Progenitor cell of endocrine pancreas (in vitro differentiated cells): Measurements from ENCODE around the gene FYN. TPM values are rescaled to one million over a fixed set of nuclear protein-coding genes. Genes with fewer than 3 reads are reported as not detected.

Source experiments
- DNase-seq: peaks from one replicate; pipeline ENCODE4 v3.0.0; 2021; ENCODE audit warnings: low spot score; ENCODE audit not compliant: unreplicated experiment
- H3K27ac Mint-ChIP-seq: 2 replicates; pipeline ENCODE4 v1.8.0; 2021; ENCODE audit warnings: mild to moderate bottlenecking, moderate library complexity, mixed read lengths
- H3K27me3 Mint-ChIP-seq: 2 replicates; pipeline ENCODE4 v1.8.0; 2021; ENCODE audit warnings: mixed read lengths
- H3K36me3 Mint-ChIP-seq: 2 replicates; pipeline ENCODE4 v1.8.0; 2022; ENCODE audit warnings: mixed read lengths; ENCODE audit not compliant: insufficient read depth
- H3K4me1 Mint-ChIP-seq: 2 replicates; pipeline ENCODE4 v1.8.0; 2021; ENCODE audit warnings: low read depth, mixed read lengths
- H3K4me3 Mint-ChIP-seq: 2 replicates; pipeline ENCODE4 v1.8.0; 2021; ENCODE audit warnings: low read depth, mild to moderate bottlenecking, moderate library complexity, mixed read lengths
- H3K9me3 Mint-ChIP-seq: 2 replicates; pipeline ENCODE4 v1.8.0; 2021; ENCODE audit warnings: low read depth, mixed read lengths
- CTCF ChIP-seq: fragments of 200-600 bp; sonication (generic); IDR thresholded peaks from one replicate; pipeline ENCODE4 v1.5.0; 2021; ENCODE audit warnings: antibody characterized with exemption, mild to moderate bottlenecking; ENCODE audit not compliant: unreplicated experiment
- total RNA-seq: library from RNA; stranded (reverse); gene quantifications from 2 replicates; pipeline ENCODE4 v1.2.1, GENCODE V29; 2021

FYN gene
- total RNA-seq, 1 donor from 2014 or later = 169 TPM

DNA sequence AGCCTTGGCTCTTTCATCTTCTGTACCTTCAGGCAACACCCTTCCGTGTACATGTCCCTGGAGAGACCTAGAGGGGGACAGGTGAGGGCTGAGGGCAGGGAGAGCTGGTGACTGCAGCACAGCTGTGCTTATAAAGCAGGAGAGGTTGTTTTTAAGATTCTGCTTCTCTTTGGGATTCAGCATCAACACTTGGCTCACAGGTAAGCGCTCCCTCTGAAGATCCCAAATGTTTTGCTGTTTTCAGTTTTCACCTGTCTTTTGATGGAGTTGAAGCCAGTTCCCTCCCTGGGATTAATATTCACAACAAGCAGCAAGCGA, 248.2 kb downstream of the FYN start:
- no peak for TF ChIP-seq CTCF
- H3K4me3 Mint-ChIP-seq = no peak overlapping the region
- DNase-seq = no peak
- no peaks in the 10 kb centered on the region for H3K9me3 Mint-ChIP-seq
- H3K36me3 Mint-ChIP-seq = no peaks in the 10 kb centered on the region
- H3K4me1 Mint-ChIP-seq = peaks cover 3% of the 10 kb centered on the region
- H3K27ac Mint-ChIP-seq = no peak overlapping the region
- H3K27me3 Mint-ChIP-seq = peaks cover 13% of the 10 kb centered on the region

- no peak for DNase-seq
- Mint-ChIP-seq H3K27me3 (peaks cover 13% of the 10 kb centered on the region), H3K4me3 (no peak overlapping the region), H3K4me1 (peaks cover 3% of the 10 kb centered on the region), H3K9me3 (no peaks in the 10 kb centered on the region), H3K36me3 (no peaks in the 10 kb centered on the region), H3K27ac (no peak overlapping the region)
- TF ChIP-seq CTCF = no peak
Measured at GRCh38 chr6:111624401-111625098, 248.7 kb downstream of the FYN start.

DNA sequence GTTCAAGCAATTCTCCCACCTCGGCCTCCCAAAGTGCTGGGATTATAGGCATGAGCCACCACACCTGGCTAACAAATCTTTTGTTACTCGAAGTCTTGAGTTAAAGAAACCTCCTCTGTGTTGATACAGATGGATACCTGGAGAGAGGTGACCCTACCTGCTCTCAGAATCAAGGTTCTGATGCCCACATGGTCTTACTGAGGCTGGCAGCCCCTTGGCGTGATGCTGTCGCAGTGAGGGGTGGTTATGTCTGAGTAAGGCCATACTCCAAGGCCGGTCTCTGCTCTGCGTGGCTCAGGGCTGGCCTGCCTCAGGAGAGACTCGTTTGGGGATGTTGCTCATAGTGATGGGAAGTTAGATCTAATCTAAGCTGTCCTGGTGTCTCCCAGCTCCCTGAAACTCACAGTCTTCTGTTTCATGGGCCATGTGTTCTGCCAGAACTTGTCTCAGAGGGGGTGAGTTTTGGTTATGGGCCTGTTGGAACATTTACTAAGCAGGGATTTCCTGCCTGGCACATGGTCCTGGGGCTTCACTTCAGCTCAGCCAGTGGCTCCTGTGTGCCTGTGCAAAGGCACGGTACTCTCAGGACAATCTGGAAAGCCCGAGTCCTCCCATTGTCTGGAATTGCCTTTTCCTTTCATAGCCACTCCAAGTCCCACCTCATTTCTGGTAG, 250.1 kb downstream of the FYN start:
- H3K9me3 Mint-ChIP-seq = no peaks in the 10 kb centered on the region
- H3K4me1 Mint-ChIP-seq = peaks cover 3% of the 10 kb centered on the region
- DNase-seq = no peak
- H3K27ac Mint-ChIP-seq = no peak overlapping the region
- peaks cover 10% of the 10 kb centered on the region for H3K27me3 Mint-ChIP-seq
- no peak for TF ChIP-seq CTCF
- H3K36me3 Mint-ChIP-seq = no peaks in the 10 kb centered on the region
- no peak overlapping the region for H3K4me3 Mint-ChIP-seq

- no peak overlapping the region for H3K27ac Mint-ChIP-seq
- TF ChIP-seq CTCF = no peak
- no peaks in the 10 kb centered on the region for H3K36me3 Mint-ChIP-seq
Measured at GRCh38 chr6:111620169-111620568, 253.1 kb downstream of the FYN start.

DNA sequence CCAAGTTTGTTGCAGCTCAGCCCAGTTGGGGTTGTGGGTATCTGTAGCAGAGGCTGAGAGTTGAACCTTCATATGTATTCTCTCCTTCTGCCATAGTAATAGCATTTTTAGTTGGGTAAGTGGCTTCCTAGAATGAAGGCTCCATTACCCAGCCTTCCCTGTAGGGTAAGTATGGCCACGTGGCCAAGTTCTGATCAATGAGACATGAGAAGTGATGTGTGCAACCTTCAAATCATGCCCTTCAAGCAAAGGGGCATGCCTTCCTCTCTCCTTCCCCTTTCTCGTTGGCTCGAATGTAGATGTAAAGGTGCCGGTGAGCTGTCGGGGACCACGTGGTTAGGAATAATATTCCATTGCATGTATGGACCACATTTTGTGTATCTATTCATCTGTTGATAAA, 254.8 kb downstream of the FYN start:
- Mint-ChIP-seq H3K36me3 (no peaks in the 10 kb centered on the region), H3K27ac (no peak overlapping the region), H3K27me3 (peaks cover 15% of the 10 kb centered on the region), H3K9me3 (no peaks in the 10 kb centered on the region), H3K4me1 (peaks cover 9% of the 10 kb centered on the region), H3K4me3 (no peak overlapping the region)
- TF ChIP-seq CTCF = no peak
- DNase-seq = no peak

More at GRCh38 chr6:111620169-111620568, 253.1 kb downstream of the FYN start:
- Mint-ChIP-seq H3K9me3 (no peaks in the 10 kb centered on the region), H3K27me3 (peaks cover 16% of the 10 kb centered on the region), H3K4me1 (peaks cover 4% of the 10 kb centered on the region), H3K4me3 (no peak overlapping the region)
- no peak for DNase-seq
